ENCODE measurements around the gene TFCP2. TPM values are rescaled to one million over a fixed set of nuclear protein-coding genes. Genes with fewer than 3 reads are reported as not detected.

TFCP2 gene
- total and polyA plus RNA-seq, 5 experiments from 2014 or later = 8.0 to 34.9 (median 16.7) TPM

DNA sequence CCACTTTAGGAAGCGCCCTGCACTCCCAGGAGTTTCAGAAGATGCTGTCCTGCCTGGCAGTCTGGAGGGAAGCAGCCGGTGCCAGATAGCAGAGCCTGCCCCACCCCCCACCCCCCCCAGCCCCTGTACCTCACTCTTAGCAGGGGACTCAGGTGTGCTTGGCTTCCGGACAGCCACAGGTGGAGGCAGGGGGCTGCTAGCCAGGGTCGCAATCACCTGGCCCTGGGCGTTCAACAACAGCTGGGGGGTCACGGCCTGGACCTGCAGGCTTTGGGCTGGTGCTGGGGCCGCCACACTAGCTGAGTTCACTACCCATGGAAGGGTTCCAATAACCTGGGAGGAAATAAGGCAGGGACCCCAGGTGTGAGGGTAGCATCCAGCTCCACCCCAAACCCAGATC lies 22.9 kb upstream of the TFCP2 start:
- no peaks in the 10 kb centered on the region for H3K27me3 Mint-ChIP-seq
- H3K36me3 Mint-ChIP-seq = peaks cover 0 to 15% (median 15%) of the 10 kb centered on the region in 3 donors

DNA sequence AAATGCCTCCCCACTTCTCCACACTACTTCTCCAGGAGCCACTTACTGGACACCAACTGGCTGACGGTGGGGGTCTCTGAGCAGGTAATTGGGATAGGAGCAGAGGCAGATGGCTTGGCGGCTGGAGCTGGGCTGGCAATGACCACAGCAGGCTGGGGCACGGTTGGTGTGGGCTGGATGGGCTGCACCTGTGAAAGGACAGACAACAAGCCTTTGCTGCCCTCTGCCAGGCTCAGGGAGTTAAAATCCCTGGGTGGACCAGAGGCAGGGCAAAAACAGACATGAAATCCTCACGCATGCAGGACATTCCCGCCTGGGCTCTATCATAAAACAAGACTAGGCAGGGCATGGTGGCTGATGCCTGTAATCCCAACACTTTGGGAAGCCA lies 19.3 kb upstream of the TFCP2 start:
- Mint-ChIP-seq H3K4me3 (no peak overlapping the region), H3K27ac (no peak overlapping the region), H3K27me3 (no peaks in the 10 kb centered on the region), H3K4me1 (peaks cover 0 to 2% (median 0%) of the 10 kb centered on the region in 4 donors), H3K36me3 (peaks cover 0 to 25% (median 20%) of the 10 kb centered on the region in 3 donors), H3K9me3 (no peaks in the 10 kb centered on the region)
- POLR2A ChIA-PET = no interaction called here
- ATAC-seq = no peak
- no peak for DNase-seq

More for the DNA sequence above, 22.9 kb upstream of the TFCP2 start:
- no peaks in the 10 kb centered on the region for H3K9me3 Mint-ChIP-seq
- no peaks in the 10 kb centered on the region for H3K4me1 Mint-ChIP-seq
- DNase-seq (no peak), ATAC-seq (no peak)
- POLR2A ChIA-PET = interaction anchor here (0.6 kb wide), 1 partner anchor 49 kb away, joined by 6 read pairs; no protein-coding TSS in a partner anchor
- H3K27ac Mint-ChIP-seq = no peak overlapping the region
- H3K4me3 Mint-ChIP-seq = no peak overlapping the region

DNA sequence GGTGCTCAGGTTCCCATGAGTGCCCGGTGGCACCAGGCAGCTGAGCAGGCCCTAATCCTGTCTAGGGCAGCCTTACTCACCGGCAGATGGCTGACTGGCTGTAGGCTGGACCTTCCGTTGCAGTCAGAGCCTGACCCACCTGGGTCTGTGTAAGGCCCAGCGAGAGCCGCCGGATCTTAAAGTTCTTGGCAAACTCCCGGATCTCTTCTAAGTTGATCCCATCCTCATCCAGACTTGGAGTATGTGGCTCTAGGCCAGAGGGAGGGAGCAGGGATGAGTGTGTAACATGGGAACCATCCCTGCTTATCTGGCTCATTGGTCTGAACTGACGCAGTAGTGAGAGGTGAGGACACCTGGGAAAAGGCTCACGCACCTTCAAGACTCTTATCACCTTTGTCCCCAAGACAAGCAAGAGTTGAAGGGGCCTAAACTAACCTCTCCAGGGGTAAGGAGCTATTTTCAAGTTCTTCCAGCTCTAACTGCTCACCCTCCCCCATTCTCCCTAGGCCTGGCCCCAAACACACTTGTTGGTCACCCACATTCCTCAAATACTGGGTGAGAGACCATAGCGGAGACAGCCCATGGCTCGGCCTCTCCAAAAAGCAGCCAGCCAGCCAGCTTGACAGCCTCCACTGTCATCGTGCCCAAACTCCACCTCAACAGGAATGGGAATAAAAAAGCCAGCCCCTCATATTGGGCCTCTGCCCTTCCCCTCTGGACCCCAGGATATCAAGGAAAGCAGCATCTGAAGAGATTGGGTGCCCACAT lies 18.8 kb upstream of the TFCP2 start:
- POLR2A ChIA-PET = interaction anchor here (0.6 kb wide), 1 partner anchor 678 kb away, joined by 3 read pairs; no protein-coding TSS in a partner anchor
- no peak overlapping the region for H3K27ac Mint-ChIP-seq
- H3K36me3 Mint-ChIP-seq = peaks cover 0 to 25% (median 19%) of the 10 kb centered on the region in 3 donors
- DNase-seq (no peak), ATAC-seq (no peak)
- no peak overlapping the region for H3K4me3 Mint-ChIP-seq
- H3K27me3 Mint-ChIP-seq = no peaks in the 10 kb centered on the region
- H3K4me1 Mint-ChIP-seq = peaks cover 0 to 7% (median 1%) of the 10 kb centered on the region in 4 donors
- H3K9me3 Mint-ChIP-seq = no peaks in the 10 kb centered on the region

DNA sequence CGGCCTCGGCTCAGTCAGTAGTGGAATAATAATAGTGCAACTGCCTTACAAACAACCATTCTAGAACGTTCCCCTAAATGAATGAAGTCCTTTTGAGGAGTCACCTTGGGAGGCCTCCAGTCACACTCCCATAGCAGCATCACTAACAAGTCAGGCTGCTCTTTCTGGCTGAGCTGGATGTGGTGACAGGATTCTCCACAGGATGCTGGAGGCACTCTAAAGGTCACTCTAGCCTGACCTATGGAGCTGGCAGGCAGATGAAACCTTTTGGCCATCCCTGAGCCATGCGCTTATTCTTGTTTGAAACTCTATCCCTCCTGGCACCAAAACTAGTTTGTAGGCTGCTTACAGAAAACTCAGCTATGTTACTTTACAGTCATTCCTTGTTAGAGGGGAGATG lies 17.9 kb upstream of the TFCP2 start:
- Mint-ChIP-seq H3K4me1 (peaks cover 0 to 7% (median 1%) of the 10 kb centered on the region in 4 donors), H3K27ac (no peak overlapping the region), H3K9me3 (no peaks in the 10 kb centered on the region), H3K4me3 (no peak overlapping the region), H3K36me3 (peaks cover 0 to 25% (median 18%) of the 10 kb centered on the region in 3 donors), H3K27me3 (no peaks in the 10 kb centered on the region)
- DNase-seq (no peak), ATAC-seq (no peak)
- POLR2A ChIA-PET = interaction anchor here (0.6 kb wide), 2 partner anchors 401 to 677 kb away, joined by 3 to 6 read pairs; no protein-coding TSS in a partner anchor

DNA sequence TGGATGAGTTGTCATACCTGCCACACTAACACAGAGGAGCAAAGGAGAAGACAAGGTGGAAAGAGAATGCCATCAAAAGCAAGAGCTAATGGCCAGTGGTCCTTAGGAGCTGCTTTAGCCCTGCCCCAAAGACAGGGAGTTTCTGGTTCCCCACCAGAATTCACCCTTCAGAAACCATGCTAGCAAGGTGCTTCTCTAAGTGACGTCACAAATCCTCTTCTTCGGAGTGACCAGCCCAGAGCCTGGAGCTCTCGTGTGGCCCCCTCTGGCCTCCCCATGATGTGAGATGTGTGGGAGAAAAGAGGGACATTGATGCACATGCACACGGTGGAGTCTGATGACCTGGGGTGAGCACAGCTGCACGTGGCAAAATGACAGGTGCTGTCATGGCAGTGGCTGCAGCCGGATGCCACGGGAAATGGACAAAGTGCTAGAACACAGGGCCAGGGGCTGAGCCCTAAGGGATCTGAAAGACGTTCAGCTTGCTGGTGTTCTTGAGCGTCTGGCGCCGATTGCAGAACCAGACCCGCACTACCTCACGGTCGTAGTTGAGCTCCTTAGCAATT lies 16.9 kb upstream of the TFCP2 start:
- Mint-ChIP-seq H3K27ac (no peak overlapping the region), H3K4me1 (peaks cover 0 to 7% (median 2%) of the 10 kb centered on the region in 4 donors), H3K4me3 (no peak overlapping the region), H3K27me3 (no peaks in the 10 kb centered on the region), H3K9me3 (no peaks in the 10 kb centered on the region), H3K36me3 (peaks cover 0 to 25% (median 18%) of the 10 kb centered on the region in 3 donors)
- ATAC-seq = no peak
- no peak for DNase-seq
- POLR2A ChIA-PET = interaction anchor here (0.6 kb wide), 1 partner anchor 400 kb away, joined by 6 read pairs; no protein-coding TSS in a partner anchor

DNA sequence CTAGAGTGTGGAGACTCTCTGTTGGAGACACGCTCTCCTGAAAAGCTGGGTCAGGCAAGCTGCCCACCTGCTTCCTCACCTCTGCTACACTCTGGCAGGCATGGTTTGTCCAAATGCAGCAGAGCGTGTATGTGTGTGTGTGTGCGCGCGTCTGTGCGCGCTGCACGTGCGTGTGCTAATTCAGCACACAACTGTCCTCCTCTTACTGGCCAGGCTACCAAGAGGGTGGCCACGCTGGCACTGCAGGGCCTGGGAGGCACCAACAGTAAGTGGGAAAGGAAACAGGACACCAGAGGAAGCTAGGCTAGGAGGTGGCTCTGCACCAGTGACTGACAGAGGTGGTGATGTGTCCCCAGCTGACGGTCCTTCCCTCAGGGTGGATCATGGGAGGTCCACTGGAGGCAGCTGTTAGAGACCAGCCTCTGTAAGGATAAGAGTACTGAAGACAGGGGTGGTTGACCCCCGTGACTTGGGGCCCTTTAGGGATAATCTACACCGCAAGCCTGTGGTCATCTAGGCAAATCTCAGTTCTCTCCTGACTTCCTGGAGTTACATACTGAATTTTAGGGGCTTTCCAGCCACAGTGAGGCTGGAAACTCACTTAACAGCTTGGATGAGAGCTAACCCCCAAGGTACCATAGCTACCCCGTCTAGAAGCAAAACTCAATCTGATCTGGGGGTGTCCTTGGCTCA lies 15.6 kb upstream of the TFCP2 start:
- Mint-ChIP-seq H3K27ac (peak overlapping the region in 2 of 10 donors; percentile 17 to 36), H3K4me3 (no peak overlapping the region), H3K9me3 (no peaks in the 10 kb centered on the region), H3K27me3 (no peaks in the 10 kb centered on the region), H3K4me1 (peaks cover 0 to 7% (median 2%) of the 10 kb centered on the region in 4 donors), H3K36me3 (peaks cover 0 to 25% (median 18%) of the 10 kb centered on the region in 3 donors)
- no peak for DNase-seq
- POLR2A ChIA-PET = interaction anchor here (0.6 kb wide), 1 partner anchor 122 kb away, joined by 9 read pairs; no protein-coding TSS in a partner anchor
- ATAC-seq = no peak

DNA sequence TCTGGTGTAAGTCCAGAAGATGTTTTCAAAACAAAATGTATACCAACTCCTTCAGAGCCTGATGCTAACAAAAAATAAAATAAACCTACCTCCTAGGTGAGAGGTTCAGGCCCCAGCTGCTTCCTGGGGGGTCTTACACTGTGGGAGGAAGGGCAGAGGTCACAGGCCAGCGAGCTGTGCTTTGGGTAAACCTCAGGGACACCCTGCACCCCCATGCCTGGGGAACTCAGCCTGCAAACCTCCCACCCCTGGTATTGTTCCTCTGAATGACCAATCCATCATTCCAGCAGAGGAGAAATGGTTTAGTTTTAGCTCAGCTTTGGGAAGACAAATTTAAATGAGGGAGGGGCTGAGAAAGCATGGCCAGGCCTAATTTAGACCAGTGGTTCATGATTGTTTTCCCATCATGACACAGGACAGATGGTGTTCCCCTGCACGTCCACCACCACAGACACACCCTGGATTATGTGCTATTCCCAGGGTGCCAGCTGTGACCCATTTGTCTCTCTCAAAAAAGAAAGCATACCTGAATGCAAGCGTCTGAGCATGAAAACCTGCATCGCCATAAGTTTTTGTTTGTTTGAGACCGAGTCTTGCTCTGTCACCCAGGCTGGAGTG lies 14.5 kb upstream of the TFCP2 start:
- POLR2A ChIA-PET = interaction anchor here (0.5 to 0.6 kb wide), 2 partner anchors 14 to 1999 kb away, joined by 3 to 4 read pairs; no protein-coding TSS in a partner anchor

DNA sequence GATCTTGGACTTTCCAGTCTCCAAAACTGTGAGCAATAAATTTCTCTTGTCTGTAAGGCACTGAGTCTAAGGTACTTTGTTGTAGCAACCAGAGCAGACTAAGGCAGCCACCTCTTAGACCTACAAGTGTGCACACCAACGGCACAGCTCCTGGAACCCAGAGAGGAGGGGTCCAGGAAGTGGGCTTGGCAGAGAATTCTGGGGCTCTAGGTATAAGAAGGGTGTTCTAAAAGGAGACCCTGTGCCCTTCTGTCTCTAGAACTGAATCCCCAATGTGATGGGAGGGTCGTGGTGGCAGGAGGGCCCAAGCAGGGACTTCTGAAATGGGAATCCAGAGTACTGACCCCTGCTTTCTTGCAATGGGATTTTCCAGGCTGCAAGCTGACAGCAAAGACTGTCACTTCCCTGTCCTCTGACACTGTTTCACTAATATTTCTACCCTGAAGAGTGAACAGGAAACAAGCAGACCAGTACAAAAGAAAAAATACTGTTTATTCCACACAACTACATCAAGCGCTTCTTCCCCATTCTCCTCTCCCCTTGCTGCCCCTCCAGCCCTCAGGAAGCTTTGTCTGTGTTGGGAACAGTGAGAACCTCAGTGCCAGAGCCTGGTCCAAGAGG lies 13.6 kb upstream of the TFCP2 start:
- Mint-ChIP-seq H3K36me3 (peaks cover 0 to 18% (median 11%) of the 10 kb centered on the region in 3 donors), H3K27ac (no peak overlapping the region)

More for the DNA sequence above, 14.5 kb upstream of the TFCP2 start:
- Mint-ChIP-seq H3K27me3 (no peaks in the 10 kb centered on the region), H3K9me3 (no peaks in the 10 kb centered on the region), H3K4me3 (no peak overlapping the region), H3K36me3 (peaks cover 0 to 22% (median 18%) of the 10 kb centered on the region in 3 donors), H3K27ac (peak overlapping the region in 1 of 10 donors; percentile 47), H3K4me1 (peaks cover 0 to 7% (median 2%) of the 10 kb centered on the region in 4 donors)
- ATAC-seq (no peak), DNase-seq (no peak)

DNA sequence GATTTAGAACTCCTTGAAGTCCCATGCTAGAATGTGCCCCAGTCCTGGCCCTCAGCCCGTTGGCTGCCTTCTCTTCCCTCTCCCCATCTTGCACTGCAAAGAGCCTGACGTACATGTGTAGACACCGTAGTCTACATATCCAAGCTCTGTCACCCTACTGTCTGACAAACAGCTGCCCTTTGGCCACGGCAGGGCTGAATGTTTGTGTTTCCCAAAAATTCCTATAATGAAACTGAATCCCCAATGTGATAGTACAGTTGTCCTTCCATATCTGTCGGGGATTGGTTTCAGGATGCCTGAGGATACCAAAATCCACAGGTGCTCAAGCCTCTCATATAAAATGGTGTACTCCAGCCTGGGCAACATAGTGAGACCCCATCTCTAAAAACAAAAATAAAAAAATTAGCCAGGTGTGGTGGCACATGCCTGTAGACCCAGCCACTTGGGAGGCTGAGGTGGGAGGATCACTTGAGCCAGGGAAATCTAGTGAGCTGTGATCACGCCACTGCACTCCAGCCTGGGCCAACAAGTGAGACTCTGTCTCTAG lies 12.3 kb upstream of the TFCP2 start:
- Mint-ChIP-seq H3K4me3 (no peak overlapping the region), H3K9me3 (no peaks in the 10 kb centered on the region), H3K4me1 (peaks cover 0 to 7% (median 2%) of the 10 kb centered on the region in 4 donors), H3K27me3 (peaks cover 0 to 1% (median 0%) of the 10 kb centered on the region in 5 donors), H3K36me3 (peaks cover 0 to 9% (median 0%) of the 10 kb centered on the region in 3 donors), H3K27ac (peak overlapping the region in 1 of 10 donors; percentile 25)
- POLR2A ChIA-PET = no interaction called here
- DNase-seq (no peak), ATAC-seq (no peak)

More for the DNA sequence above, 13.6 kb upstream of the TFCP2 start:
- Mint-ChIP-seq H3K27me3 (peaks cover 0 to under 1% (median 0%) of the 10 kb centered on the region in 5 donors), H3K4me3 (no peak overlapping the region), H3K4me1 (peaks cover 0 to 7% (median 2%) of the 10 kb centered on the region in 4 donors), H3K9me3 (no peaks in the 10 kb centered on the region)
- POLR2A ChIA-PET = no interaction called here
- ATAC-seq (no peak), DNase-seq (no peak)

DNA sequence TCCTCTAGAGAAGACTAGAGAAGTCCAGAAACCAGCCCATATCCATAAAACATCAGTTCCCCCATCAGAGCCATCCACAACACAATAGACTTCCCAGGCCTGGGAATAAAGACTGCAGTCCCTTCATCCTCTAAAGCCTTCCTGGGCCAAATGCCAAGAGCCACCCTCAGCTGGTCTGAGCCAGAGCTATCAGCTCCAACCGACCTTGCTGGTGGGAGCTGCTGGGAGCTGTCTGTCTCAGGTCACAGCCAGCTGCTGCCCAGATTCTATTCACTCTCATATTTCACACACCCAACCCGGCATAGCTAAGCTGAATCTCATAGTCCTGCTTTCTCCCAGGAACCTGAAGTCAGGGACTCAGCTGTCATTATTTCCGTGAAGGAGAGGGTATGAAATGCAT lies 10.9 kb upstream of the TFCP2 start:
- H3K27me3 Mint-ChIP-seq = peaks cover 0 to 1% (median 0%) of the 10 kb centered on the region in 5 donors
- ATAC-seq (no peak), DNase-seq (no peak)
- no peak overlapping the region for H3K4me3 Mint-ChIP-seq
- POLR2A ChIA-PET = no interaction called here
- no peaks in the 10 kb centered on the region for H3K36me3 Mint-ChIP-seq
- H3K27ac Mint-ChIP-seq = no peak overlapping the region
- H3K9me3 Mint-ChIP-seq = no peaks in the 10 kb centered on the region
- H3K4me1 Mint-ChIP-seq = peaks cover 0 to 7% (median 2%) of the 10 kb centered on the region in 4 donors

DNA sequence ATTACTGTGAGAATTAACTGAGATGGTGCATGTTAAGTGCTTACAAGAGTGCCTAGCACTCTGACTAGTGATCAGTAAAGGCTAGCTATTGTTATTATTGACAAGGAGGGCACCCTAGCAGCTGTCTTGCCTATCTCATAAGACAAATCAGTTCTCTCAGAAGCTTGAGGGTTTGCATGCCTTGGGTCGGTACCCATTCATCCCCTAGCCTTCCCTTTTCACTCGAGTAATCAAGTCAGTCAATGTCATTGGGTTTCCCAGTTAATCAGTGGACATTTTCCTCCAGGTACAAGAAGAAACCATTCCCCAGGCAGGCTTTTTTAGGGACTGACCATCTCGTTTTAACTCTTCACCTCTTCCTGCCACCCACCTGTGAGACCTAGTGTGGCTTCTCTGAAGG lies 10.4 kb upstream of the TFCP2 start:
- no peak overlapping the region for H3K27ac Mint-ChIP-seq
- DNase-seq = no peak
- no peak overlapping the region for H3K4me3 Mint-ChIP-seq
- H3K4me1 Mint-ChIP-seq = peaks cover 0 to 7% (median 2%) of the 10 kb centered on the region in 4 donors
- peaks cover 0 to 1% (median 0%) of the 10 kb centered on the region in 5 donors for H3K27me3 Mint-ChIP-seq
- H3K9me3 Mint-ChIP-seq = no peaks in the 10 kb centered on the region
- no peak for ATAC-seq
- H3K36me3 Mint-ChIP-seq = no peaks in the 10 kb centered on the region
- POLR2A ChIA-PET = interaction anchor here (0.6 kb wide), 1 partner anchor 117 kb away, joined by 3 read pairs; no protein-coding TSS in a partner anchor
